C4-2B (cell line): ENCODE data around the gene ATL2.

Experiments used
- CTCF ChIP-seq: fragments of 450-650 bp; conservative IDR thresholded peaks from 2 replicates; pipeline ENCODE4 v1.5.1; 2017; ENCODE audit warnings: mild to moderate bottlenecking
- ZFX ChIP-seq: fragments of 450-650 bp; IDR thresholded peaks from 2 replicates; pipeline ENCODE4 v1.6.1; 2017

GRCh38 chr2:38384338-38384737 lies 7.3 kb upstream of the ATL2 start:
- no peak for TF ChIP-seq CTCF
- TF ChIP-seq ZFX: no peak
